GM21723 (cell line): ENCODE data around the gene IFI35.
"Not testable (repeated sequence)": the region's sequence is repeated elsewhere in the genome, so short reads cannot be mapped to it uniquely, and the experiment has no call there.

Experiments used
- ATAC-seq: cut with Tn5 transposase; IDR thresholded peaks from one replicate; pipeline ENCODE4 v1.9.1; 2021; ENCODE audit warnings: mild to moderate bottlenecking, moderate library complexity; ENCODE audit not compliant: unreplicated experiment

IFI35 gene

DNA sequence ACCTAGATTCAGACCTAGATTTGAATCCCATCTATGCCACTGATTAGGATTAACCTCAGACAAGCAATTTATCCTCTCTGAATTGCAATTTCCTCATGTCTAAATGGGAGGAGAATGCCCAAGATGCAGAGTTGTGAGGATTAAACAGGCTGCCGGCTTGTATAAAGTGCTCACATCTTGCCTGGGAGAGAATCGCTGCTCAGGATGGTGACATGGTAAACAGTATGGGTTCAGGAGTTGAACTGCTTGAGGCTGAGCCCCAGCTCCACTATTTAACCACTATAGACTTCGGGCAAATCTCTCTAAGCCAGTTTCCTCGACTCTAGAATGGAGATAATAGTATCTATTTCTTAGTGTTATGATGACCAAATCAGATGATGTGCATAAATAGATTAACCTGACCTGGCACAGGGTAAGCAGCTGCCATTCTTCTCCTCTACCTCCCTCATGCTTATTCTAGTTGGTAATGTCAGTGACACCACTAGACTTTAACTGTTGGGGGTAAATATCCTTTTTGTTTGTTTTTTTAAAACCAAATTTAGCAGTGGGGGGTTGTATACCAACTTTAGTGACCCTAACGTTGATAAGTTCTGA is 9.1 kb upstream of the IFI35 start:
- no peak for ATAC-seq

DNA sequence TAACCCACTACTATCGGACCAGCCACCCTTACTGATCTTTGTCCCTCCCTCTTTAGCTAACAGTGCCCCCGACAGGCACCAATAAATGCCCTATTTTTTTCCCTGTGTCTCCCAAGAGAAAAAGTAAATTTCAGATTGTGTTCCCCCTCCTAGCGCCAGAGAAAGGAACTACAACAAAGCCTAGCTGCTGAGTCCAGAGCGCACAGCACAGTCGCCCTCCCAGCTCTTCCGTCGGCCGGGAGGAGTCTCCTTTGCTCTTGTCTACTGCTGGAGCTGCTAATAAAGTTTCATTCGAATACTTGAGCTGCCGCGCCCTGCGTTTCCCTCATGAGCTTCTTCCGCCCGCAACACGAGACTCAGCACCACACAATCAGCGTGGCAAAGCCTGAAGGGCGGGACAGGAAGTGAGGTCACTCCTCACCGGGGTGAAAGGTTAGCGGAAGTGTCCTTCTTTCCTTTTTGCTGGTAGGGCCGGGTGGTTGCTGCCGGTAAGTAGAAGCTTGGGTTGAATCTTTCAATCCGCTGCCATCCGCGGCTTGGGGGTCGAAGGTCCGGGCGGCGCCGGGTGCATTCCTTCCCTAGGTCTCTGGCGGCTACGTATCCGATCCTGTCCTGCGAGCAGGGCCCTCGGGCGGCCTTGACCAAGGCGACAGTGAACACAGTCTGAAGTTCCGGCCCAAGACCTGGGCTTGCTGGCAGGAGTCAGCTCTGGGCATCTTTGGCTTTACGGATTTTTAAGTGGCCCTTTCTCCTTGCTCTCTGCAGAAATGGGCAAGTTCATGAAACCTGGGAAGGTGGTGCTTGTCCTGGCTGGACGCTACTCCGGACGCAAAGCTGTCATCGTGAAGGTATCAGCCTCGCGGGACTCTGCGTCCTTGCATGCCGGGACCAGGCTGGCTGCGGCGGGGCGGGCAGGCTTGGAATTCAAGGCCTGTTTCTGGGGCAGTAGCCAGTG is 8.3 kb upstream of the IFI35 start, which contains the start of gene RPL27:
Gene RPL27 (plus strand): TSS at position 436 of the 955 bp plus-strand sequence. CDS start 332 bp downstream, at position 768.
- peak; percentile 92 for ATAC-seq

DNA sequence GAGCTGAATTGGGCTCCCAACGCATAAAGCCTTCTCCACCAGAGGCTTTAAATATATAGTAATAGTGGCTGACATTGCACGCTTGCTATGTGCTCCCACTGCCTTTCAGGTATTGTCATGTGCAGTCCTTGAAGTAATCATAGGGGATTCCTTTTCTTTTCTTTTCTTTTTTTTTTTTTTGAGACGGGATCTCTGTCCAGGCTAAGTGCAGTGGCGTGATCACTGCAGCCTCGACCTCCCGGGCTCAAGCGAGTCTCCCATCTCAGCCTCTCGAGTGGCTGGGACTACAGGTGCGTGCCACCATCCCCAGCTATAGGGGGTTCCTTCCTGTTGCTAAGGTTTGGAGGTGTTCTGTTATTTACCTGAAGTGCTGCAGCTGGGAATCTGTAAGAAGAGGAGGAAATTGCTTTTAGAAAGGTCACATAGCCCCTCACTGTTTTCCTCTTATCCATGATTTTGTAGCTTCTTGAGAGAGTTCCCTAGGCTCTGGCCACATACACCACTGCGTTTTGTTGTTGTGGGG is 7.5 kb upstream of the IFI35 start:
- ATAC-seq: no peak

DNA sequence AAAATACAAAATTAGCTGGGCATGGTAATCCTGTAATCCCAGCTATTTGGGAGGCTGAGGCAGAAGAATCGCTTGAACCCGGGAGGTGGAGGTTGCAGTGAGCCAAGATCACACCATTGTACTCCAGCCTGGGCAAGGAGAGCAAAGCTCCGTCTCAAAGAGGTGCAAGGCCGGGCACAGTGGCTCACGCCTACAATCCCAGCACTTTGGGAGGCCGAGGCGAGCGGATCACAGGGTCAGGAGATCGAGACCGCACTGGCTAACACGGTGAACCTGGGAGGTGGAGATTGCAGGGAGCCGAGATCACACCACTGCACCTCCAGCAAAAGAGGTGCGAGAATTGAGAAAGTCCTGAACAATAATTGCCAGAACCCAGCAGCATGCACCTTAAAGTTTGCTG is 5.7 kb upstream of the IFI35 start:
- ATAC-seq: not testable (repeated sequence)

DNA sequence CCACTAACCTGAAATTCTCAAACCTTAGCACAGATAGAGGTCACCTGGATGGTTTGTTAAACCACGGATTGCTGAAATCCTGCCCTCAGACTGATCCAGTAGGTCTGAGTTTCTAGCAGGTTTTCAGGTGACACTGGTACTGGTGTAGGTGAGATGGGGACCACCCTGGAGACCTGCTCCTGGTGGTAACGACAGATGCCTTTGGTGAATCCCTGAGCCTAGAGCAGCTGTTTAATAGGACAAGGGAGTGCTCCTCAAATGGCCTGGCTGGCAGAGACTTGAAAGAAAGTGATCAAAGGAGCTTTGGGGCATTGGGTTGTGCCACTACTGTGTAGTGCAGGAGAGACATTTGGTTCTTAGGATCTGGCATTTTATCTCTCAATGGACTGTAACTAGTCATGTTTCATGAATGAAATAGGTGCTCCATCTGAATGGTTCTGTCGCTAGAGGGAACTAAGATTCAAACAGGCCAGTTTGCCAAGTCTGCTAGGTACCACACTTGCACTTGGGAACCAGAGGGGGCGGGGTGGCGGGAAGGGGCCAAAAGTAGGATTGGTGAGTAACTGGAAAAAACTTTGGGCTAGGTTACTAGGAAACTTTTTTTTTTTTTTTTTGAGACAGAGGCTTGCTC is 2.9 kb upstream of the IFI35 start:
- no peak for ATAC-seq

DNA sequence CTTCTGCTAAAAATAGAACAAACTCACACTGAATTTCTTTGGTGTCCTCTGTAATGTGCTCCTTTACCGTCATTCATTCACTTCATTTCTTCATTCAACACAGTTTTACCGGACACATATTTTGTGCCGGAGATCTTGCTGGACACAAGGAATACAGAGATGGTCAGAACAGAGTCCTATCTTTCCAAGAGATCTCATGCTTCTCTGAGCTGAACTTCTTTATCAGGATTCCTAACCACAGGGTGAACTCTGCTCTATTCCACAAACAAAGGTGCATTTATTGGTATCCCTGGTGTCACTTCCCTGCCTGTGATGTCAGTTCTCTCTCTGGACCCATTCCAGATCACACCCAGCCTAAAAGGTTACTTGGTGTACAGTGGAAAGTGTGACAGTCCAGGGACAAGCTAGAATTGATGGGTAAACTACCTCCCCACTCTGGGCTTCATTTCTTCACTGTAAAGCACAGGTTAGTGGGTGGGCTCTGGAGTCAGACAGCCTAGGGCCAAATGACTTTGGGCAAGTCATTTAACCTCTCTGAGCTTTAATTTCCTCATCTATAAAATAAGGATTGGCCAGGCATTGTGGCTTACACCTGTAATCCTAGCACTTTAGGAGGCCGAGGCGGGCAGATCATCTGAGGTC is 4.2 kb downstream of the IFI35 start:
- no peak for ATAC-seq

DNA sequence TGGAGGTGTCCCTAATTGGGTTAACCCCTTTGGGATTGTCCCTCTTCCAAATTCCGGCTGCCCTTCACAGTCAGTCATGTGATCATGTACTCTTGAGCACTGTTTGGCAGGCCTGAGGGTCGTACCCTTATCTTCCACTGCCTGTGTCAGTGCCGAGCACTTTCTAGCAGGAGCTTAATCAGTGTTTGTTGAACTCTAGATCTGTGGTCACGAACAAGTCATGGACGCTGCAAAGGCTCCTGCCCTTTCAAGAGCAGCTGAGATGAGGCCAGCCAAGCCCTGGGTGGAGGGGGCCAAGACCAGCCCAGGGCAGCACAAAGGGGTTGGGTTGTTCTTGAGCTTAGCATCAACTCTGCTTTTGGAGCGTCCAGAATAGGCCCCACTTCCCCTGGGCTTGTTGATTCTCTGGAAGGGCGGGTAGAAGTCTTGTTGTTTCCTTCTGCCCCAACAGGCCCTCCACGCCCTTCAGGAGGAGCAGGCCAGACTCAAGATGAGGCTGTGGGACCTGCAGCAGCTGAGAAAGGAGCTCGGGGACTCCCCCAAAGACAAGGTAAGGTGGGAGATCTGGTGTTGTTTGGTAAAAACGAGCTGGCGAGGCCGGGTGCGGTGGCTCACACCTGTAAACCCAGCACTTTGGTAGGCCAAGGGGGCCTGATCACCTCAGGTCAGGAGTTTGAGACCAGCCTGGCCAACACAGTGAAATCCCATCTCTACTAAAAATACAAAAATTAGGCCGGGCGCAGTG is 5.3 kb downstream of the IFI35 start:
- ATAC-seq: no peak

DNA sequence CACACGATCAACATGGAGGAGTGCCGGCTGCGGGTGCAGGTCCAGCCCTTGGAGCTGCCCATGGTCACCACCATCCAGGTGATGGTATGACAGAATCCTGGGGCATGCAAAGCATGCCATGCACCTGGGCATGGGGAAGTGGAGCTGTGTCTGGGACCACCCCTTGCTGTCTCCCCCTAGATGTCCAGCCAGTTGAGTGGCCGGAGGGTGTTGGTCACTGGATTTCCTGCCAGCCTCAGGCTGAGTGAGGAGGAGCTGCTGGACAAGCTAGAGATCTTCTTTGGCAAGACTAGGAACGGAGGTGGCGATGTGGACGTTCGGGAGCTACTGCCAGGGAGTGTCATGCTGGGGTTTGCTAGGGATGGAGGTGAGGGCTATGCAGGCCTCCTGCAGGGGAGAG is 6.7 kb downstream of the IFI35 start:
- no peak for ATAC-seq

DNA sequence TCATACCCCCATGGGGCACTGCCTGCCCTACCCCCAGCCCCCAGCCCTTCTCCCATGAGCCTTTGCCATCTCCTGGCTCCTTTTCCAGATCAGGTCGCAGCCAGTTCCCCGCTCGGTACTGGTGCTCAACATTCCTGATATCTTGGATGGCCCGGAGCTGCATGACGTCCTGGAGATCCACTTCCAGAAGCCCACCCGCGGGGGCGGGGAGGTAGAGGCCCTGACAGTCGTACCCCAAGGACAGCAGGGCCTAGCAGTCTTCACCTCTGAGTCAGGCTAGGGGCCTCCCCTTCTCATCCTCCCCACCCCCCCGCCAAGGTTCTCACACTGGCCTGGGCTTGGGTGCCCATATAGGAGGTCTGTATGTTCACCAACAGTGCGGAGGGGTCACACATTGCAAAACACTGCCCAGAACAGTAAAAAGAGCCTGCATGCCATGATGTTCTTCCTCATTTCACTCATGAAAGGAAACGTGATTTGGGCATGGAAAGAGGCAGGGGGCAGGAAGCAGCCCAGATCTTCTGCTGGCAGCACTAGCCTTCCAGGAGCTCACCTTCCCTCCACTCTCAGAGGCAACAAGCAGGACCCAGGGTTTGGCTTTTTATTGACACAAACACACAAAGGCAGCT is 7.5 kb downstream of the IFI35 start:
- no peak for ATAC-seq

DNA sequence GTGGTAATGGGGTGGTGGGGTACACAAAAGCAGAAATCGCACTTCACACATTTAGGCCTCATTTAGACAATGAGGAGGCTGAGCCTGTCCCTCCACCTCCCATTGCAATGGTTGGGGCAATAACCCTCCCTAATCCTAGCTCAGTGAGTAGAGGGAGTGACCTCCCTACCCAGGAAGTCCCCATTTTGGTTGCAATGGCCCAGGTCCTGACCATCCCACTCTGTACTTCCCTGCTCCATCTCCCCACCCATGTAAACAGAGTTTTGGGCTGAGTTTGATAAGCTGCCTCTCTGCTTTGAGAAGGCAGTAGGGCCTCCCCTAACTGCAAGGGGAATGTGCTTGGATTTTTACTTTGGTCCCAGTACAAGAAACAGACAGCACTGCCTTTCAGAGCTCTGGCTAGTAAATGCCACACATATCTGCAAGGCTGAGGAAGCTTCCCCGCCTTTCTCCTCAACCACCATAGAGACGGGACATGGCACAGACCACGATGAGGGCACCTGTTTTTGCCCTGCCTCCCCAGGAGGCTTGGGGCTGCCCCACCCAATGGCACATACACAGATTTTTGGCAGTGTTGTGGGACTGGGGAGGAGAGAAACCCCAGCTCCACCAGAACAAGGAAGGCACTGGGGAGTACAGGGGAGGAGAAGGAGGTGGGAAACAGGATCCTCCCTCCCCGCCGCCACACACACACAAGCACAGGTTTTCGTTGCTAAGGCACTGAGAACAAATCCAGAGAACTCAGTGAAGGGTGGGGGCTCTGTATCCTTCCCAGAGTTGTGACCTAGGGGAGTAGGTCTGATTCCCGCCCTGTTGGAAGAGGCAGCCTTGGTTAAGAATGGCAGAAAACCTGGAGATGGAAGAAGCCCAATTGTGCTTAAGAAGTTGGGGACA is 8.3 kb downstream of the IFI35 start:
- no peak for ATAC-seq

DNA sequence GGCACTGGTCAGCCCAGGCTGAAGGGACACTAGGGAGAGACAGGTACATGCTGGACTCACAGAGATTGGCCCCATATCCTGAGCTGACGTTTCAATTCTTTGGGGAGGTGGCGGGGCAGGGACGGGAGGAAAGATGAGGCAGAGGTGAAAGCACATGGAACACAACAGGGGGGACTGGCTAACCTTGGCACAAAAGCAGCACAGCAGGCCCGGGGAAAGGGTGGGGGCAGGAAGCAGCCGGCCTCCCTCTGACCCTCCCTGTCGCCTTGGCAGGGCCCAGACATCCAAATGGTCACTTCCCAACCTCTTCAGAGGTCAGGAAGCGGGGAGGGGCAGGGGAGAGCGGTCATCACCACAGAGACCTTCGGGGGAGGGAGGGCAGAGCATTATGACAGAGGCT is 9.0 kb downstream of the IFI35 start:
- no peak for ATAC-seq

DNA sequence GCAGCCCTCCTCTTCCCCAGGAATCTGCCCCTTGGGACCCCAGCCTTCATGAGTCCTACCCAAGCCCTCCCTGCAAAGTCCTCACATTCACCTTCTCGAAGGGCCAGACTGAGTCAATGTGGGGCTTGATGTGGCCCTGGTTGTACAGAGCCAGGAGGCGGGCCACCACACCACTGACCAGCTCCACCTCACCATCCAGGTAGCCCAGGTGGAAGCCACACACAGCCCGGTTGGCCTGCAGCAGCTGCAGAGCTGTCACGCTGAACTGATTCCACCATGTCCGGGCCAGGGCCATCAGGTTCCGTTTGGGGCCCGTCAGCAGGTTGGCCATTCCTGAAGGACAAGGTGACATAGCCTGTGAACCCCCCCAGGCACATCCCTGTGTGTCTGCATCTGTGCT is 9.6 kb downstream of the IFI35 start:
- ATAC-seq: no peak

DNA sequence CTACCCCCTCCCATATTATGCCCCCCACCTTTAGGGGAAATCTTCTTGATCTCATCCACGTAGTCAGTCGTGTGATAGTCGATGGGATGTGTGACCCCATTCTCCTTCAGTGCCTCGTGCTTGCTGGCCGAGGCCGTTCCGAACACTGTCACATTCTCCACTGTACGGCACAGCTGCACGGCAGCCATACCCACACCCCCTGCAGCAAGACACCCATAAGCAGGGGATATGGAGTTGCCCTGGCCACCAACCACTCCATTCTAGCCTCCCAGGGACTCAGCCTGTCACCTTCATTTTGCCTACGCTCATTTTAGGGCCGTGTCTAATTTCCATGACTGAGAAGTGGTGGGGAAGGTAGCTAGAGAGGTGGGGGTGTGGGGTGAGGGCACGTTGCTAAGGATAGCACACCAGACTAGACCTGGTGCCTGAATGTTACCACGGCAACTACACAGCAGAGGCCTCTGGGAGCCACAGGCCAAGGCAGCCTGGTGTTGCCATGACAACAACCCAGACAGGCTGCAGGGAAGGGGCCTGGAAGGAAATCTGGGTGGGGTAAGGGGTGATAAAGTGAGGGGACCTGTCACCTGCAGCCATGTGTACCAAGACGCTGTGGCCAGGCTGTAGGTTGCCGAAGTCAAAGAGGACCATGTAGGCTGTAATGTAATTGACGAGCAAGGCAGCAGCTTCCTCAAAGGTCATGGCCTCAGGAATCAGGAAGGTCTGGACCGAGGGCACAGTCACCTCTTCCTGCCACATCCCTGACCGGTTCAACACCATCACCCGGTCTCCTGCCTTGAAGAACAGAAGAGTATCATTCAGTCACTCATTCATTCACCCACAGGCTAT is 11.6 kb downstream of the IFI35 start:
- ATAC-seq: no peak

DNA sequence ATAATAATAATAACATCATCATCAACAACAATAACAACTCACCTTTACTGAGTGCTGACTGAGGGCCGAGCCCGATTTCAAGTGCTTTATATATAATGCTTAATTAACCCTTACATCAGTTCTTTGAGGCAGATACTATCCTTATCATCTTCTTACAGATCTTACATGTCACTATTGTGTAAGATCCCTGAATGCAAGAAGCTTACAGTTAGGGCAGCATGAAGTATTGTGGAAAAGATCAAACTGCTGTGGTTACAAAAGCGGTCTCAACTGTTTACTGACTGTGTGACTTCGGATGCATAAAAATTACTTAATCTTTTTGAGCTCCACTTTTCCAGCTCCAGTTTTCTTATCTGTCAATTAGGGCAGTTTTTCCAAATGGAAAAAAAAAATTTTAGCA is 12.3 kb downstream of the IFI35 start:
- no peak for ATAC-seq

DNA sequence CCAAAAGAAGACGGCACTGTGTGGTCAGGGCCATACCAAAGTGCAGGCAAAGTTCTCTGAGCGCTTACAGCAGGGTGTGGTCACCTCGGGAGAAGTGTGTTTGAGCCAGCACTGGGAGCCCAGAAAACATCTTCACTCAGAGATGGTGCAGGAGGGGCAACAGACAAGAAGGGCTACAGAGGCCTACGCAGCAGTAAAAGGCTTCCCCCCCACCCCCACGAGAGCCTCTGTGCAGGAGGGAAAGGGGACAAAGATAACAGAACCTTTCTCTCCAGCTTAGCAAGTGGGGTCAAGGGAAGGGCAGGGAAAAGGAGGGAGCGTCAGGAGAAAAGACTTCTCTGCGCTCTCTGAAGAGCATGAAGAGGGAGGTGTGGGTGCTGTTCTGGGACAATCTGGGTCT is 12.8 kb downstream of the IFI35 start:
- ATAC-seq: no peak

DNA sequence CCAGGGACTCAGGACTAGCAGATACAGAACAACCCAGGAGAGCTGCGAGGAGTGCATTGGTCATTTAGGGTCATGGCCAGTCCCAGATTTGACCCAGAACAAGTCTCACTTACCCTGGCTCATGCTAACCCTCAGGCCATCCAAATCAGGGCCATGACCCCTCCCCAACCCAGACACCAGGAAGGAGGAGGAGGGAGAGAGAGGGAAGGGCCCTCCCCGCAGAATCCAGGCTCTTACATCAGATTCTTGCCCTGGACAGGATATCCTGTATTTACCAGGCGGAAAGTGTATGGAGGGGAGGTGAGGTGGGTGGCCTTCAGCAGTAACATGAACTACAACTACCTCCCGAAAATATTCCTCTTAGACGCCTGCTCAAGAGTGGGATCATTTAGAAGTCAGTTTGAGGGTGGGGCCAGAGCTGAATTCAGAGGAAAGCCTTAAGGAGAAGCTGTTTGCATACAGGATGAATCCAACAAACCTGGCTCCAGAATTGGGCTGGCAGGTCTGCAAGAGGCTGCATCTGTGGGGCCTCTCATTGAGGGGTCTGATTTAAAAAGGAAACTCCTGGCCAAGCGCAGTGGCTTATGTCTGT is 13.5 kb downstream of the IFI35 start:
- no peak for ATAC-seq
